ENCODE data around the gene OR10G4.

DNA sequence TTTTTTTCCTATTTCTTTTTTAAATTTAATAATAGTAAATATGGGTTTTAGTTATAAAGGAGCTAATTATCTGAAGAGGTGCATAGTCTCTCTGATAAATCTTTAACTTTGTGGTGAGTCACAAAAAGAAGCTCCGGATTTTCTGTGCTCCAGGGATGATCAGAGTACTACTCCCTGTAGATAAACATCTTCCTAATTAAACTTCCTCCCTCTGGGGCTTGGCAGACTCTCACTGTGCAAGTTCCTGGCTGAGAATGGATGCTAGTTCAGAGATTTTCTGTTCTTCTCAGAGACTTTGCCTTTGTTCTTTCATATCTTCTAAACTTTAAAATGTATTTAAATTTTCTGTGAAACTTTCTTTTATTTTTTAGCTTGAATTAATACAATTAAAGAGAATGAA is 28.5 kb downstream of the OR10G4 start, which contains the start of gene OR10G7:
- no peak for TF ChIP-seq POLR2AphosphoS5 (IDR thresholded peaks at IDR 0.05)
- TF ChIP-seq, protein P1, sequence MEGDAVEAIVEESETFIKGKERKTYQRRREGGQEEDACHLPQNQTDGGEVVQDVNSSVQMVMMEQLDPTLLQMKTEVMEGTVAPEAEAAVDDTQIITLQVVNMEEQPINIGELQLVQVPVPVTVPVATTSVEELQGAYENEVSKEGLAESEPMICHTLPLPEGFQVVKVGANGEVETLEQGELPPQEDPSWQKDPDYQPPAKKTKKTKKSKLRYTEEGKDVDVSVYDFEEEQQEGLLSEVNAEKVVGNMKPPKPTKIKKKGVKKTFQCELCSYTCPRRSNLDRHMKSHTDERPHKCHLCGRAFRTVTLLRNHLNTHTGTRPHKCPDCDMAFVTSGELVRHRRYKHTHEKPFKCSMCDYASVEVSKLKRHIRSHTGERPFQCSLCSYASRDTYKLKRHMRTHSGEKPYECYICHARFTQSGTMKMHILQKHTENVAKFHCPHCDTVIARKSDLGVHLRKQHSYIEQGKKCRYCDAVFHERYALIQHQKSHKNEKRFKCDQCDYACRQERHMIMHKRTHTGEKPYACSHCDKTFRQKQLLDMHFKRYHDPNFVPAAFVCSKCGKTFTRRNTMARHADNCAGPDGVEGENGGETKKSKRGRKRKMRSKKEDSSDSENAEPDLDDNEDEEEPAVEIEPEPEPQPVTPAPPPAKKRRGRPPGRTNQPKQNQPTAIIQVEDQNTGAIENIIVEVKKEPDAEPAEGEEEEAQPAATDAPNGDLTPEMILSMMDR (IDR thresholded peaks at IDR 0.05; ENCODE audit: poor library complexity, severe bottlenecking) = no peak
- TF ChIP-seq TAF1 (IDR thresholded peaks at IDR 0.05; ENCODE audit: low read depth) = no peak
- TF ChIP-seq RAD21 (conservative IDR thresholded peaks at IDR 0.05) = no peak
